HepG2 (cell line): ENCODE measurements around the gene NPDC1. TPM values are rescaled to one million over a fixed set of nuclear protein-coding genes. Genes with fewer than 3 reads are reported as not detected.

Experiments used
- BRD4 ChIP-seq: sonication (generic); formaldehyde crosslinking; IDR thresholded peaks from 2 replicates; pipeline ENCODE4 v1.4.0; 2020; ENCODE audit warnings: missing genetic modification reagents
- CREB1 ChIP-seq, 2 experiments: fragments of 450-650 bp in 1 of 2; IDR thresholded peaks; 2 replicates each; pipeline ENCODE4 v1.6.1; 2016 to 2017; ENCODE audit warnings: control low read depth in 1 of 2, mild to moderate bottlenecking in 1 of 2, missing compliant biosample characterization in 1 of 2, missing genetic modification characterization in 1 of 2
- ESRRA ChIP-seq: sonication (generic); formaldehyde crosslinking; IDR thresholded peaks from 2 replicates; pipeline ENCODE4 v1.5.1; 2020; ENCODE audit warnings: mild to moderate bottlenecking, low read depth, missing genetic modification reagents
- GABPB1 ChIP-seq: IDR thresholded peaks from 2 replicates; pipeline ENCODE4 v1.6.1; 2016; ENCODE audit warnings: mild to moderate bottlenecking, missing genetic modification reagents, moderate library complexity, missing compliant biosample characterization
- MED1 ChIP-seq: sonication (generic); formaldehyde crosslinking; IDR thresholded peaks from 2 replicates; pipeline ENCODE4 v1.4.0; 2020; ENCODE audit warnings: missing genetic modification reagents
- NFE2L1 ChIP-seq: sonication (generic); formaldehyde crosslinking; IDR thresholded peaks from 2 replicates; pipeline ENCODE4 v1.4.0; 2020; ENCODE audit warnings: missing genetic modification reagents, mild to moderate bottlenecking, borderline replicate concordance
- PHF21A ChIP-seq: sonication (generic); formaldehyde crosslinking; IDR thresholded peaks from 2 replicates; pipeline ENCODE4 v1.5.0; 2020; ENCODE audit warnings: mild to moderate bottlenecking, missing genetic modification reagents
- SCMH1 ChIP-seq: sonication (generic); formaldehyde crosslinking; IDR thresholded peaks from 2 replicates; pipeline ENCODE4 v1.9.0; 2021; ENCODE audit warnings: missing genetic modification reagents, mild to moderate bottlenecking, borderline replicate concordance
- SPEN ChIP-seq: sonication (generic); formaldehyde crosslinking; IDR thresholded peaks from 2 replicates; pipeline ENCODE4 v1.5.1; 2020; ENCODE audit warnings: low read depth, mild to moderate bottlenecking, missing genetic modification reagents
- ZNF263 ChIP-seq: sonication (generic); formaldehyde crosslinking; IDR thresholded peaks from 2 replicates; pipeline ENCODE4 v1.4.0; 2020; ENCODE audit warnings: missing genetic modification reagents
- ZNF282 ChIP-seq: fragments of 450-650 bp; IDR thresholded peaks from 2 replicates; pipeline ENCODE4 v1.6.1; 2018; ENCODE audit not compliant: partially characterized antibody
- ZNF317 ChIP-seq: sonication (generic); formaldehyde crosslinking; IDR thresholded peaks from 2 replicates; pipeline ENCODE4 v1.5.0; 2020; ENCODE audit warnings: mild to moderate bottlenecking, missing genetic modification reagents
- ZNF33B ChIP-seq: sonication (generic); formaldehyde crosslinking; IDR thresholded peaks from 2 replicates; pipeline ENCODE4 v1.5.1; 2020; ENCODE audit warnings: mild to moderate bottlenecking, missing genetic modification reagents
- ZNF446 ChIP-seq: sonication (generic); formaldehyde crosslinking; IDR thresholded peaks from 2 replicates; pipeline ENCODE4 v1.5.0; 2020; ENCODE audit warnings: mild to moderate bottlenecking, missing genetic modification reagents
- ZNF577 ChIP-seq: sonication (generic); formaldehyde crosslinking; IDR thresholded peaks from 2 replicates; pipeline ENCODE4 v1.4.0; 2020; ENCODE audit warnings: mild to moderate bottlenecking, low read depth, missing genetic modification reagents, borderline replicate concordance
- polyA plus RNA-seq, 8 experiments: library from polyadenylated mRNA; depleted of rRNA in 3 of 8; stranded (reverse) in 7 of 8; unstranded in 1 of 8; fragments of >200 nt; fragmentation: Illumina TruSeq in 4 of 8; extraction: Trizol in 4 of 8; gene quantifications; 2 replicates each; pipeline versions ENCODE4 v1.2.1 to v1.2.3, GENCODE V29; 2011 to 2016; ENCODE audit warnings: low read depth in 4 of 8, missing spikeins in 1 of 8, mixed read lengths in 1 of 8; ENCODE audit not compliant: insufficient read depth in 1 of 8
- total RNA-seq, 5 experiments: library from RNA; depleted of rRNA; stranded (reverse); fragments of >200 nt; fragmentation: Illumina TruSeq; extraction: Trizol; gene quantifications; 2 replicates each; pipeline ENCODE4 v1.2.3, GENCODE V29; 2016; ENCODE audit warnings: low read depth in 1 of 5
- TF ChIP-seq, protein P1 (sequence below): IDR thresholded peaks from 2 replicates; pipeline ENCODE4 v1.6.1; 2016; ENCODE audit warnings: missing compliant biosample characterization, missing genetic modification reagents, borderline replicate concordance
- TF ChIP-seq, protein P2 (sequence below): IDR thresholded peaks from 2 replicates; pipeline ENCODE4 v1.6.1; 2016; ENCODE audit warnings: missing genetic modification reagents, missing compliant biosample characterization
- TF ChIP-seq, protein P3 (sequence below): sonication (generic); formaldehyde crosslinking; IDR thresholded peaks from 2 replicates; pipeline ENCODE4 v1.8.0; 2022; ENCODE audit warnings: mild to moderate bottlenecking, missing genetic modification reagents
- TF ChIP-seq, protein P4 (sequence below): sonication (generic); formaldehyde crosslinking; IDR thresholded peaks from 2 replicates; pipeline ENCODE4 v1.8.0; 2022; ENCODE audit warnings: missing genetic modification reagents, mild to moderate bottlenecking, inconsistent platforms, borderline replicate concordance
- TF ChIP-seq, protein P5 (sequence below): sonication (generic); formaldehyde crosslinking; IDR thresholded peaks from 2 replicates; pipeline ENCODE4 v1.5.0; 2020; ENCODE audit warnings: missing genetic modification reagents
- TF ChIP-seq, protein P6 (sequence below): sonication (generic); formaldehyde crosslinking; IDR thresholded peaks from 2 replicates; pipeline ENCODE4 v1.9.0; 2022; ENCODE audit warnings: missing genetic modification reagents, mild to moderate bottlenecking, borderline replicate concordance

The NPDC1 gene
- total and polyA plus RNA-seq, 2 of the 13 experiments (the other 11 are each of a cell fraction or from before 2014, with no cell fraction given): 0.84 to 5.4 TPM

DNA sequence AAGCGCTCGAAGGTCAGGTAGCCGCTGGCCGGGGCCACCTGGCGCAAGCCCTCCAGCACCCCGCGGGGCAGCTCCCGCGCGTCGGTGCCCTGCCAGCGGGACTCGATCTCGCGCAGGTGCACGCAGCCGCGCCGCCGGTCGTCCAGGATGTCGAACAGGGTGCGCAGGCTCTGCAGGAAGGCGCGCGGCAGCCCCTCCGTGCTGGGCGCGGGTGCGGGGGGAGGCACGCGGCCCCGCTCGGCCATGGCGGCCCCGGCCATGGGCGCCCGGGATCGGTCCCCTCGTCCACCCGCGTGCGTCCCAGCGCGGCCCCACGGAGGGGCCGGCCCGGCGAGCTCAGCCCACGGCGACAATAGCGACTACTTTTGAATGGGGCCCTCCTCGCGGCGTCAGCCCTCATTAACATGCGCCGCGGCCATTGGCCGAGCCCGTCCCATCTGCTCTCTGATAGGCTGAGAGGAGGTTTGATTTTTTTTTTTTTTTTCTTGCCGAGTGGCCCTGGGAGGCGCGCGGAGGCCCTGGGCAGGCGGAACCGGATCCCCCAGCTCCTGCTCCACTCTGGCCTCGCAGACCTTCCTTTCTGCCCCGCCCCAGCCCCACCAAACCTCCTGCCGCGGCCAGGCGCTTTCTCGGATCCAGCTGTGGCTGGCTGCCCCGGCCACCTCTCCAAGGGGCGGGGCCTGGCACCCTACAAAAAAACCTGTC is 24.4 kb upstream of the NPDC1 start, which contains the start of gene SAPCD2 (continued):
- TF ChIP-seq ESRRA (CRISPR knock-in tag): 0 out of 2 replicates have a peak, but pooled peaks have one; percentile 25
- TF ChIP-seq ZNF446: no peak
- no peak for TF ChIP-seq NFE2L1 (CRISPR knock-in tag)
- no peak for TF ChIP-seq ZNF282
- TF ChIP-seq BRD4 (CRISPR knock-in tag): no peak
- no peak for TF ChIP-seq ZNF263 (CRISPR knock-in tag)
- TF ChIP-seq CREB1 (IDR thresholded peaks at IDR 0.05): peak; percentile 31; the same call in 1 of the 2 replicates
- TF ChIP-seq CREB1 (CRISPR knock-in tag; IDR thresholded peaks at IDR 0.05): no peak
- TF ChIP-seq, protein P1, sequence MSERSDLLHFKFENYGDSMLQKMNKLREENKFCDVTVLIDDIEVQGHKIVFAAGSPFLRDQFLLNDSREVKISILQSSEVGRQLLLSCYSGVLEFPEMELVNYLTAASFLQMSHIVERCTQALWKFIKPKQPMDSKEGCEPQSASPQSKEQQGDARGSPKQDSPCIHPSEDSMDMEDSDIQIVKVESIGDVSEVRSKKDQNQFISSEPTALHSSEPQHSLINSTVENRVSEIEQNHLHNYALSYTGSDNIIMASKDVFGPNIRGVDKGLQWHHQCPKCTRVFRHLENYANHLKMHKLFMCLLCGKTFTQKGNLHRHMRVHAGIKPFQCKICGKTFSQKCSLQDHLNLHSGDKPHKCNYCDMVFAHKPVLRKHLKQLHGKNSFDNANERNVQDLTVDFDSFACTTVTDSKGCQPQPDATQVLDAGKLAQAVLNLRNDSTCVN: no peak; the same call in 1 of the 2 replicates
- peak; percentile 91 for TF ChIP-seq PHF21A (CRISPR knock-in tag)
- TF ChIP-seq, protein P2, sequence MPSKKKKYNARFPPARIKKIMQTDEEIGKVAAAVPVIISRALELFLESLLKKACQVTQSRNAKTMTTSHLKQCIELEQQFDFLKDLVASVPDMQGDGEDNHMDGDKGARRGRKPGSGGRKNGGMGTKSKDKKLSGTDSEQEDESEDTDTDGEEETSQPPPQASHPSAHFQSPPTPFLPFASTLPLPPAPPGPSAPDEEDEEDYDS: peak; percentile 77
- peak; percentile 40 for TF ChIP-seq MED1 (CRISPR knock-in tag)
- 0 out of 2 replicates have a peak, but pooled peaks have one; percentile 70 for TF ChIP-seq ZNF317 (CRISPR knock-in tag)
- TF ChIP-seq, protein P3, sequence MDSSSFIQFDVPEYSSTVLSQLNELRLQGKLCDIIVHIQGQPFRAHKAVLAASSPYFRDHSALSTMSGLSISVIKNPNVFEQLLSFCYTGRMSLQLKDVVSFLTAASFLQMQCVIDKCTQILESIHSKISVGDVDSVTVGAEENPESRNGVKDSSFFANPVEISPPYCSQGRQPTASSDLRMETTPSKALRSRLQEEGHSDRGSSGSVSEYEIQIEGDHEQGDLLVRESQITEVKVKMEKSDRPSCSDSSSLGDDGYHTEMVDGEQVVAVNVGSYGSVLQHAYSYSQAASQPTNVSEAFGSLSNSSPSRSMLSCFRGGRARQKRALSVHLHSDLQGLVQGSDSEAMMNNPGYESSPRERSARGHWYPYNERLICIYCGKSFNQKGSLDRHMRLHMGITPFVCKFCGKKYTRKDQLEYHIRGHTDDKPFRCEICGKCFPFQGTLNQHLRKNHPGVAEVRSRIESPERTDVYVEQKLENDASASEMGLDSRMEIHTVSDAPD: no peak
- TF ChIP-seq, protein P4, sequence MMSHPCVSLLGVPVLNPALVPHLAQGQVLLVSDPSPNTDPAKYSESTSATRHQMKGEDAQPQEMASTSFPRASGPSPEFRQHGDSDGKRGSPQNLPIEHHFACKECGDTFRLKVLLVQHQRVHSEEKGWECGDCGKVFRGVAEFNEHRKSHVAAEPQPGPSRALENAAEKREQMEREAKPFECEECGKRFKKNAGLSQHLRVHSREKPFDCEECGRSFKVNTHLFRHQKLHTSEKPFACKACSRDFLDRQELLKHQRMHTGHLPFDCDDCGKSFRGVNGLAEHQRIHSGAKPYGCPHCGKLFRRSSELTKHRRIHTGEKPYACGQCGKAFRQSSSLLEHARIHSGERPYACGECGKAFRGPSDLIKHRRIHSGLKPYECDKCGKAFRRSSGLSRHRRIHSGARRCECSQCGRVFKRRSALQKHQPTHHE (CRISPR knock-in tag): 0 out of 2 replicates have a peak, but pooled peaks have one; percentile 22
- TF ChIP-seq, protein P5, sequence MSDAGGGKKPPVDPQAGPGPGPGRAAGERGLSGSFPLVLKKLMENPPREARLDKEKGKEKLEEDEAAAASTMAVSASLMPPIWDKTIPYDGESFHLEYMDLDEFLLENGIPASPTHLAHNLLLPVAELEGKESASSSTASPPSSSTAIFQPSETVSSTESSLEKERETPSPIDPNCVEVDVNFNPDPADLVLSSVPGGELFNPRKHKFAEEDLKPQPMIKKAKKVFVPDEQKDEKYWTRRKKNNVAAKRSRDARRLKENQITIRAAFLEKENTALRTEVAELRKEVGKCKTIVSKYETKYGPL (CRISPR knock-in tag): no peak
- no peak for TF ChIP-seq SCMH1 (CRISPR knock-in tag)
- no peak; the same call in 1 of the 2 replicates for TF ChIP-seq ZNF33B (CRISPR knock-in tag)
- TF ChIP-seq ZNF577 (CRISPR knock-in tag): 0 out of 2 replicates have a peak, but pooled peaks have one; percentile 16
- peak; percentile 74 for TF ChIP-seq GABPB1 (CRISPR knock-in tag)
- 0 out of 2 replicates have a peak, but pooled peaks have one; percentile 11 for TF ChIP-seq SPEN
- TF ChIP-seq, protein P6, sequence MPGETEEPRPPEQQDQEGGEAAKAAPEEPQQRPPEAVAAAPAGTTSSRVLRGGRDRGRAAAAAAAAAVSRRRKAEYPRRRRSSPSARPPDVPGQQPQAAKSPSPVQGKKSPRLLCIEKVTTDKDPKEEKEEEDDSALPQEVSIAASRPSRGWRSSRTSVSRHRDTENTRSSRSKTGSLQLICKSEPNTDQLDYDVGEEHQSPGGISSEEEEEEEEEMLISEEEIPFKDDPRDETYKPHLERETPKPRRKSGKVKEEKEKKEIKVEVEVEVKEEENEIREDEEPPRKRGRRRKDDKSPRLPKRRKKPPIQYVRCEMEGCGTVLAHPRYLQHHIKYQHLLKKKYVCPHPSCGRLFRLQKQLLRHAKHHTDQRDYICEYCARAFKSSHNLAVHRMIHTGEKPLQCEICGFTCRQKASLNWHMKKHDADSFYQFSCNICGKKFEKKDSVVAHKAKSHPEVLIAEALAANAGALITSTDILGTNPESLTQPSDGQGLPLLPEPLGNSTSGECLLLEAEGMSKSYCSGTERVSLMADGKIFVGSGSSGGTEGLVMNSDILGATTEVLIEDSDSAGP (CRISPR knock-in tag): peak; percentile 54; the same call in 1 of the 2 replicates
